ENCODE measurements around the gene TOM1.

Gene TOM1

DNA sequence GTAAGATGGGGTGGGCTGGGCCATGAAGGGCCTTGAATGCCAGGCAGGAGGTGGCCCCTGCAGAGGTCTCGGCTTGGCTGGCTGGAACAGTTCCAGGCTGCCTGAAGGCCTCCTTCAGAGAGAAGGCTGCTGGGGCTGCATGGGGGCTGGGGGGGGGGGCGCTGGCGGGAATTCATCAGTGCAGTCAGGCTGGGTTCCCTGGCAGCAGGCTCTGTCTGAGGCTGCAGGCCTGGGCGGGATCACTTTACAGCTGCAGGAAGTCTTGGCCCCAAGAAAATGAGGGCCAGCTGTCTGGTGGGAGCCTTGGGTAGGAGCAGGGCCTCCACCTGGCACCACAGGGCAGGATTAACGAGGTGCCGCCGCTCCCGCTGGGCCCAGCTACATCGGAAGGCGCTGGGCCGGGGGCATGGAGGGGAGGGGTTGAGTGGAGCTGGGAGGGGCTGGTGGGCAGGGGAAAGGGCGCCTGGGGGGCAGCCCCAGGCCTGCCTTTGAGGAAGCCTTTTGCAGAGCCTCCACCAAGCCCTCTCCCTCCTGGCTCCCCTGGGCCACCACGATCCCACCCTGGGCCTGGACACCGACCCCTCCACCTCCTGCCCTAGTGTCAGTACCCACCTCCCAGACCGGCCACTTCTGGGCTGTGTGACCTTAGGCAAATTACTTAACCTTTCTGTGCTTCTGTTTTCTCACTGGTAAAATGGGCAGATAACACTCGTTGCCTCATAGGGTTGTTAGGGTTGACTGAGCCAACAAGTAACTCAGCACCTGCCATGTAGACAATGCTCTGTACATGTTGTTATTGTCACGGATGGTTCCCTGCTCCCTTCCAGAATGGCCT lies 50.2 kb downstream of the TOM1 start:
- TF ChIP-seq FOXM1 (IDR thresholded peaks at IDR 0.05; ENCODE audit: borderline replicate concordance, low read depth) (no peak), CREB1 (IDR thresholded peaks at IDR 0.05; ENCODE audit: low read depth) (no peak), ZBTB7A (IDR thresholded peaks at IDR 0.05; ENCODE audit: low read depth) (peak; percentile 61; the same call in 1 of the 2 replicates), NFIC (IDR thresholded peaks at IDR 0.05) (peak; percentile 42), YY1 (IDR thresholded peaks at IDR 0.05; ENCODE audit: low read depth) (no peak), TCF12 (IDR thresholded peaks at IDR 0.05; ENCODE audit: low read depth) (peak; percentile 38; the same call in 1 of the 2 replicates)
- TF ChIP-seq, protein P1, sequence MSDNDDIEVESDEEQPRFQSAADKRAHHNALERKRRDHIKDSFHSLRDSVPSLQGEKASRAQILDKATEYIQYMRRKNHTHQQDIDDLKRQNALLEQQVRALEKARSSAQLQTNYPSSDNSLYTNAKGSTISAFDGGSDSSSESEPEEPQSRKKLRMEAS (IDR thresholded peaks at IDR 0.05), result 0 out of 2 replicates have a peak, but pooled peaks have one; percentile 13

DNA sequence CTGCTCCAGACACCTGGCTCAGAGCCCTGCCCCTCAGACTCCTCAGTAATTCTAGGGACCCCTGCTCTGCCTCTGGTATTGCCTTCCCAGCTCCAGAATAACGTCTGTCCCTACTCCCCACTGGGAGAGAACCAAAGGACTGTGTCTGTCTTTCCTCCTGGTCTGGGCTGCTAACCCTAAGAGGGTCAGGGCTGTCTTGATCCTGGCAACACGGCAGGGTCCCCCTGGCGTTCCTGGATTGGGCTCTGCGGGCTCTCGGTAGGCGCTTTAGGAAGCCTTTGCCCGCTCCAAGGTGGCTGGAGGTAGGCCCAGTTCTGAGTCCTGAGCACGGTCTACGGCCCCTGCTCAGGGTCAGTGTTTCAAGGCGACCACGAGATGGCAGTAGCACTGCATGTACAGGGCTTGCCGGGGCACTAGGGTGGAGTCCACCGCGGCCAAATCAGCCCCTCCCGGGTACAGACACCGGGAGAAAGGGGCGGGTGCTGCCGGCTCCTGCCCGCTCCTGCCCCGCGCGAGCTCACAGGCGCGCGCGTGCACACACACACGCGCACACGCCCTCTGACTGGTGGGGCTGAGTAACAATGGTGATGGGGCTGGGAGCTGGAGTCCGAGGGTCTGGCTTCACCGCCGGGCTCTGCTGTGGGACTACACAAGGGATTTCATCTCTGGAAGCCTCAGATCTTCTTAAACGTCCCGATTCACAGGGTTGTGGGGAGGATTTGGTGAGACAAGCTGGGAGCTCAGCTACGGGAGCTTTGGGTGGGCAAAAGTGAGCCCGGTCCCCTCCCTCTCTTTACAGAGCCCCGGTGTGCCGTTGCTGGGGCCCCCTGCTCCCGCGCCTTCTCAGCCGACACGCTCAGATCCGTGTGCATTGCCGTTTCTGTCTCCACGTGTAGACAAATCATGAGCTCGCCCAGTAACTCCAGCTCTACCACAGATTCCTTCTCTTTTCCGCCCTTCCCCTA lies 51.1 kb downstream of the TOM1 start:
- TF ChIP-seq YY1 (IDR thresholded peaks at IDR 0.05; ENCODE audit: low read depth) (no peak), TEAD4 (IDR thresholded peaks at IDR 0.05) (peak; percentile 25; the same call in 1 of the 2 replicates), RAD21 (IDR thresholded peaks at IDR 0.05; ENCODE audit: low read depth) (peak; percentile 95), ZBTB7A (IDR thresholded peaks at IDR 0.05; ENCODE audit: low read depth) (0 out of 2 replicates have a peak, but pooled peaks have one; percentile 30)
- TF ChIP-seq, protein P1 (IDR thresholded peaks at IDR 0.05), result no peak

DNA sequence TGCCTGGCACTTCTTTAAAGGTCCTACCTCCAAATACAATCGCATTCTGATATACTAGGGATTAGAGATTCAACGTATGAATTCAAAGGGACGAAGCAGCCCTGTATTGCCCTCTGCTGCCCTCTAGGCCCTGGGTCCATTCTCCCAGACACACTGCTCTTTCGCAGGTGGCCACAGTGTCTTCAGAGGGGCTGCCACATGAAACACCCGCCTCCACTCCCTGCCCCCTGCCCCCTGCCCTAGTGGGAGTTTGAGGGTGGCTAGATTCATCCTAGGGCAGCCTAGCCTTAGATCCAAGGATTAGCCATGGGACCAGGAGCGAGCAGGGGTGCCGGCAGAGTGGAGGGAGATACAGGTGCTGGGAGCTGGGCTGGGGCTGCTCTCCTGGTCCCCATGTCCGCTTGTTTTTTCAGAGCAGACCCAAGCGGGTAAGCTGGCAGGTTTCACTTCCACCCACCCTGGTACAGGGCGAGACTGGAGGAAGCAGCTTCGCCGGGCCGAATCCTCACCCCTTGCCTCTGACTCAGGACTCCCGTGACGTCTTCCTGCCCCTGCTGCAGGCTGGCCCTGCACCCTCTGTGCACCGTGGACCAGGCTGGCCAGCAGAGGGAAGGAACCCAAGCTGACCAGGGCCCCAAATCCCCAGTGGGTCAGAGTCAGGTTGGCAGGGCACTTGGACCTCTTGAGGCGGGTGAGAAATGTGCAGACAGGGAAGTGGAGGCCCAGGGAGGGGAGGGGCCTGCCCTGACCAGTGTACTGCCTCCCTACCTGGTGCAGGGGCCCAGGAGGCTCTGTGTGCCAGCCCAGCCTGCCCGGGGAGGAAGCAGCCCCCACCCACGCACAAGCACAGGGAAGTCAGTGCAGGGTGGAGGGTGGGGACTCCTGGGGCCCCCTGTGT lies 52.8 kb downstream of the TOM1 start:
- TF ChIP-seq CREB1 (IDR thresholded peaks at IDR 0.05; ENCODE audit: low read depth), result no peak
- peak; percentile 13; the same call in 1 of the 2 replicates for TF ChIP-seq RAD21 (IDR thresholded peaks at IDR 0.05; ENCODE audit: low read depth)

DNA sequence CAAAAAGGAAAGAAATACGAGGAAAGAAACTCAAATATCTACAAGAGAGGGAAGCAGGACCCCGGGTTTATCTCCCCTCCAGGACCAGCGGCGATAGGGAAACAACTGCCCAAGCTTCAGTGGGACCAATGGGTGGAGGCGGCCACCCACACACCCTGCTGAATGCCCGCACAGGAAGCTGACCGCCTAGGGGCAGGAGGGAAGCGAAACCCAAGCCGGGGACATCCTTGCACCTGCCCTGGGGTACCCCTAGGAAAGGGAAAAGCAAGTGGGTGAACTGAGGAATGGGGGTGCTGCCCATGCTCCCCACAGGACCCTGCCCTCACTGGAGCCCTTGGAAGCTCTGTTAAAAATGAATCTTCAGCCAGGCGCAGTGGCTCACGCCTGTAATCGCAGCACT lies 53.6 kb downstream of the TOM1 start:
- TF ChIP-seq RAD21 (IDR thresholded peaks at IDR 0.05; ENCODE audit: low read depth), result no peak
- TF ChIP-seq, protein P1 (IDR thresholded peaks at IDR 0.05), result no peak
- TF ChIP-seq ZBTB7A (IDR thresholded peaks at IDR 0.05; ENCODE audit: low read depth), result no peak
- no peak for TF ChIP-seq TEAD4 (IDR thresholded peaks at IDR 0.05)
- no peak for TF ChIP-seq CREB1 (IDR thresholded peaks at IDR 0.05; ENCODE audit: low read depth)
- TF ChIP-seq TCF12 (IDR thresholded peaks at IDR 0.05; ENCODE audit: low read depth), result no peak
- no peak for TF ChIP-seq NFIC (IDR thresholded peaks at IDR 0.05)
- TF ChIP-seq EP300 (IDR thresholded peaks at IDR 0.05; ENCODE audit: borderline replicate concordance), result no peak

DNA sequence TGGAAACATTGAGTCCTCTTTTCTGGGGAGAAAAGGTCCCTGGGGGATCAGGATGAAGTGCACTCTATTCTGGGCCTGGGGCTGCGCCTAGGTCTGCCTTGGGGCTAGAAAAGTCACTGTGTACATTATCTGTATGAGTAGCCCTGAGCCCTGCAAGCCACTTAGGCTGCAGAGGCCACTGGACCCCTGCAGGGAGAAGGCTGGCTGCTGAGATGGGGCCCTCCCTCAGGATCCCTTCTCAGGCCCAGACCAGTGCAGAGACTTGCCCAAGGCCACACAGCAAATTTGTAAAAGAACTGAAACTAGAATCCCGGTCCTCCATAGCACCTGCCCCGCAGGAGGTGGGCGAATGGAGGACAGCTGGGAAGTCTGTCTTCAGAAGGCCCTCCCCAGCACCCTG lies 54.4 kb downstream of the TOM1 start:
- TF ChIP-seq, protein P2, sequence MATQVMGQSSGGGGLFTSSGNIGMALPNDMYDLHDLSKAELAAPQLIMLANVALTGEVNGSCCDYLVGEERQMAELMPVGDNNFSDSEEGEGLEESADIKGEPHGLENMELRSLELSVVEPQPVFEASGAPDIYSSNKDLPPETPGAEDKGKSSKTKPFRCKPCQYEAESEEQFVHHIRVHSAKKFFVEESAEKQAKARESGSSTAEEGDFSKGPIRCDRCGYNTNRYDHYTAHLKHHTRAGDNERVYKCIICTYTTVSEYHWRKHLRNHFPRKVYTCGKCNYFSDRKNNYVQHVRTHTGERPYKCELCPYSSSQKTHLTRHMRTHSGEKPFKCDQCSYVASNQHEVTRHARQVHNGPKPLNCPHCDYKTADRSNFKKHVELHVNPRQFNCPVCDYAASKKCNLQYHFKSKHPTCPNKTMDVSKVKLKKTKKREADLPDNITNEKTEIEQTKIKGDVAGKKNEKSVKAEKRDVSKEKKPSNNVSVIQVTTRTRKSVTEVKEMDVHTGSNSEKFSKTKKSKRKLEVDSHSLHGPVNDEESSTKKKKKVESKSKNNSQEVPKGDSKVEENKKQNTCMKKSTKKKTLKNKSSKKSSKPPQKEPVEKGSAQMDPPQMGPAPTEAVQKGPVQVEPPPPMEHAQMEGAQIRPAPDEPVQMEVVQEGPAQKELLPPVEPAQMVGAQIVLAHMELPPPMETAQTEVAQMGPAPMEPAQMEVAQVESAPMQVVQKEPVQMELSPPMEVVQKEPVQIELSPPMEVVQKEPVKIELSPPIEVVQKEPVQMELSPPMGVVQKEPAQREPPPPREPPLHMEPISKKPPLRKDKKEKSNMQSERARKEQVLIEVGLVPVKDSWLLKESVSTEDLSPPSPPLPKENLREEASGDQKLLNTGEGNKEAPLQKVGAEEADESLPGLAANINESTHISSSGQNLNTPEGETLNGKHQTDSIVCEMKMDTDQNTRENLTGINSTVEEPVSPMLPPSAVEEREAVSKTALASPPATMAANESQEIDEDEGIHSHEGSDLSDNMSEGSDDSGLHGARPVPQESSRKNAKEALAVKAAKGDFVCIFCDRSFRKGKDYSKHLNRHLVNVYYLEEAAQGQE (IDR thresholded peaks at IDR 0.05; ENCODE audit: low read depth), result no peak
- TF ChIP-seq TAF1 (IDR thresholded peaks at IDR 0.05; ENCODE audit: low read depth) (no peak), TEAD4 (IDR thresholded peaks at IDR 0.05) (no peak), YY1 (IDR thresholded peaks at IDR 0.05; ENCODE audit: low read depth) (no peak), RAD21 (IDR thresholded peaks at IDR 0.05; ENCODE audit: low read depth) (no peak), EP300 (IDR thresholded peaks at IDR 0.05; ENCODE audit: borderline replicate concordance) (no peak), TCF12 (IDR thresholded peaks at IDR 0.05; ENCODE audit: low read depth) (no peak), NFIC (IDR thresholded peaks at IDR 0.05) (no peak), EGR1 (IDR thresholded peaks at IDR 0.05) (no peak), ZBTB7A (IDR thresholded peaks at IDR 0.05; ENCODE audit: low read depth) (no peak), CREB1 (IDR thresholded peaks at IDR 0.05; ENCODE audit: low read depth) (no peak)
- TF ChIP-seq, protein P1 (IDR thresholded peaks at IDR 0.05), result no peak
- TF ChIP-seq, protein P3, sequence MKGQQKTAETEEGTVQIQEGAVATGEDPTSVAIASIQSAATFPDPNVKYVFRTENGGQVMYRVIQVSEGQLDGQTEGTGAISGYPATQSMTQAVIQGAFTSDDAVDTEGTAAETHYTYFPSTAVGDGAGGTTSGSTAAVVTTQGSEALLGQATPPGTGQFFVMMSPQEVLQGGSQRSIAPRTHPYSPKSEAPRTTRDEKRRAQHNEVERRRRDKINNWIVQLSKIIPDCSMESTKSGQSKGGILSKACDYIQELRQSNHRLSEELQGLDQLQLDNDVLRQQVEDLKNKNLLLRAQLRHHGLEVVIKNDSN (IDR thresholded peaks at IDR 0.05), result no peak

DNA sequence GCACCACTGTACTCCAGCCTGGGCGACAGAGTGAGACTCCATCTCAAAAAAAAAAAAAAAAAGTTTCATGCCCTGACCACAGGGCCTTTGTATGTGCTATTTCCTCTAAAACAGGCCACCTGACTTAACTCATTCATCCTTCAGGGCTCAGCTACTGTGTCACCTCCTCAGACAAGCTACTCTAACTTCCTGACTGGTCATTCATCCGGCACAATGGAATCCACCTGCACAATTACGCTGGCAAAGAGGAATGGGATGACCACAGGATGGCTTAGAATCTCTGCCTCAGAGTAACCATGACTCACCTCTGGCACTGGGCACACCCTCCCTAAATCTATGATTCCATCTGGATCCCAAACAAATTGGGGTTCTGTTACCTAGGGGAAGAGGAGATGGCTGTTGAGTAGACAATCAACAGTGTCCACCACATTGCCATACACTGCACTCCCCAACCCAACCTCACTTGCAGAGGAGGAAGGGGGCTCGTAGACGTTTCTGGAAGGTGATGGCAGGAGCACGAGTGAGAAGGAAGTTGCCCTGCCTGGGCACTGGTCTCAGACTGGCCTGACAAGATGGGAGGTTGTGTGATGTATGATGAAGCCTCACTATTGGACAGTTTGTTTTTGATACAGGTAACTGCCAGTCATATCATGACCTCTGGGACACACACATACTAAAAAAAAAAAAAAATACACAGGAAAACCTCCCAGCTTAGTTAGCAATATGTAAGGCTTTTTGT lies 58.4 kb downstream of the TOM1 start:
- TF ChIP-seq EP300 (IDR thresholded peaks at IDR 0.05; ENCODE audit: borderline replicate concordance), result no peak
- TF ChIP-seq TAF1 (IDR thresholded peaks at IDR 0.05; ENCODE audit: low read depth), result no peak
- TF ChIP-seq TCF12 (IDR thresholded peaks at IDR 0.05; ENCODE audit: low read depth), result no peak
- no peak for TF ChIP-seq ZBTB7A (IDR thresholded peaks at IDR 0.05; ENCODE audit: low read depth)
- no peak for TF ChIP-seq RAD21 (IDR thresholded peaks at IDR 0.05; ENCODE audit: low read depth)
- TF ChIP-seq CEBPB (IDR thresholded peaks at IDR 0.05), result no peak
- TF ChIP-seq, protein P2 (IDR thresholded peaks at IDR 0.05; ENCODE audit: low read depth), result no peak
- no peak for TF ChIP-seq CREB1 (IDR thresholded peaks at IDR 0.05; ENCODE audit: low read depth)
- TF ChIP-seq TEAD4 (IDR thresholded peaks at IDR 0.05), result no peak
- no peak for TF ChIP-seq EGR1 (IDR thresholded peaks at IDR 0.05)
- TF ChIP-seq NFIC (IDR thresholded peaks at IDR 0.05), result no peak
- TF ChIP-seq FOXM1 (IDR thresholded peaks at IDR 0.05; ENCODE audit: borderline replicate concordance, low read depth), result no peak
- no peak for TF ChIP-seq YY1 (IDR thresholded peaks at IDR 0.05; ENCODE audit: low read depth)
- TF ChIP-seq, protein P3 (IDR thresholded peaks at IDR 0.05), result no peak
- TF ChIP-seq, protein P1 (IDR thresholded peaks at IDR 0.05), result no peak
